H1 (cell line): ENCODE data around the gene GIMAP4. TPM values are rescaled to one million over a fixed set of nuclear protein-coding genes. Genes with fewer than 3 reads are reported as not detected.
A peak's percentile ranks its signal among the peaks of the same experiment; 100 is the strongest.

Experiments used
- CTCF ChIA-PET: fragments of 300-600 bp; sonication (Branson Sonifier 250); formaldehyde crosslinking; loops from one replicate; lab custom pipeline; 2021; ENCODE audit not compliant: partially characterized antibody; lab: Charles Lee
- POLR2A ChIA-PET: fragments of 300-600 bp; sonication (Branson Sonifier 250); formaldehyde crosslinking; loops from one replicate; lab custom pipeline; 2021; ENCODE audit warnings: inconsistent platforms; ENCODE audit not compliant: partially characterized antibody; lab: Charles Lee
- DNase-seq, 2 experiments: peaks; one replicate each; pipeline versions ENCODE4 v3.0.0 to v3.0.0-alpha.2; 2010 to 2022; ENCODE audit warnings: low spot score in 2 of 2, low read depth in 1 of 2, mixed read lengths in 1 of 2
- FAIRE-seq: peaks from 2 replicates; lab custom pipeline; 2011; peaks lifted over from hg19 to GRCh38; lab: Jason Lieb, UNC
- H2AFZ ChIP-seq: 2 replicates; pipeline ENCODE4 v1.8.1; 2012; ENCODE audit warnings: low read length, inconsistent platforms
- H2AK5ac ChIP-seq: 2 replicates; pipeline ENCODE4 v1.6.1; 2013; ENCODE audit warnings: low read depth, low read length
- H2BK120ac ChIP-seq: replicated peaks from 2 replicates; pipeline ENCODE3; 2013; ENCODE audit warnings: low read depth, low read length, inconsistent platforms
- H2BK12ac ChIP-seq: 2 replicates; pipeline ENCODE4 v1.6.1; 2013; ENCODE audit warnings: low read depth, low read length
- H2BK15ac ChIP-seq: 2 replicates; pipeline ENCODE4 v1.6.1; 2013; ENCODE audit warnings: low read length
- H2BK20ac ChIP-seq: 2 replicates; pipeline ENCODE4 v1.6.1; 2013; ENCODE audit warnings: low read length
- H2BK5ac ChIP-seq: 2 replicates; pipeline ENCODE4 v1.6.1; 2013; ENCODE audit warnings: low read depth, low read length
- H3K14ac ChIP-seq: 2 replicates; pipeline ENCODE4 v1.6.1; 2013; ENCODE audit warnings: inconsistent platforms; ENCODE audit not compliant: insufficient read length
- H3K18ac ChIP-seq: 2 replicates; pipeline ENCODE4 v1.6.1; 2013; ENCODE audit warnings: low read length; ENCODE audit errors: extremely low read depth
- H3K23ac ChIP-seq: 2 replicates; pipeline ENCODE4 v1.6.1; 2013; ENCODE audit warnings: inconsistent platforms; ENCODE audit not compliant: insufficient read length
- H3K23me2 ChIP-seq: 2 replicates; pipeline ENCODE4 v1.6.1; 2013; ENCODE audit warnings: low read depth, low read length
- H3K27ac ChIP-seq: 2 replicates; pipeline ENCODE4 v1.6.1; 2011; ENCODE audit warnings: low read depth, low read length, inconsistent platforms
- H3K27me3 ChIP-seq, 4 experiments: replicated peaks in 1 of 4; 1 replicate in 1 of 4; 2 replicates in 3 of 4; pipeline versions ENCODE4 v1.6.1 to v1.8.1; 2011 to 2013; ENCODE audit warnings: low read length in 3 of 4, mild to moderate bottlenecking in 3 of 4, inconsistent platforms in 2 of 4, mixed read lengths in 2 of 4, moderate library complexity in 1 of 4; ENCODE audit not compliant: control insufficient read depth in 3 of 4, insufficient read depth in 3 of 4; ENCODE audit errors: extremely low read depth in 1 of 4
- H3K36me3 ChIP-seq, 4 experiments: 2 replicates each; pipeline versions ENCODE4 v1.6.1 to v1.8.1; 2011 to 2013; ENCODE audit warnings: mild to moderate bottlenecking in 4 of 4, low read length in 3 of 4, moderate library complexity in 2 of 4, control low read depth in 1 of 4, inconsistent platforms in 1 of 4; ENCODE audit not compliant: insufficient read depth in 4 of 4, control insufficient read depth in 2 of 4
- H3K4ac ChIP-seq: replicated peaks from 2 replicates; pipeline ENCODE3; 2013; ENCODE audit warnings: low read length, low read depth, mixed read lengths, inconsistent platforms; ENCODE audit not compliant: insufficient read length
- H3K4me1 ChIP-seq, 4 experiments: replicated peaks in 1 of 4; 1 replicate in 1 of 4; 2 replicates in 3 of 4; pipeline versions ENCODE4 v1.6.1 to v1.8.1; 2011 to 2013; ENCODE audit warnings: low read length in 3 of 4, inconsistent platforms in 2 of 4, mixed read lengths in 1 of 4; ENCODE audit not compliant: insufficient read depth in 4 of 4, control insufficient read depth in 3 of 4
- H3K4me2 ChIP-seq, 2 experiments: 2 replicates each; pipeline versions ENCODE4 v1.6.1 to v1.8.1; 2011 to 2013; ENCODE audit warnings: low read depth in 2 of 2, low read length in 2 of 2, control low read depth in 1 of 2, inconsistent platforms in 1 of 2, mild to moderate bottlenecking in 1 of 2; ENCODE audit not compliant: insufficient read depth in 1 of 2
- H3K4me3 ChIP-seq, 4 experiments: fragments of 200-600, 300-600 bp in 1 of 4; sonication (generic), shearing (Covaris generic), sonication (Bioruptor Twin) in 1 of 4; 2 replicates each; pipeline versions ENCODE4 v1.5.1 to v1.8.1; 2011 to 2016; ENCODE audit warnings: low read length in 4 of 4, low read depth in 3 of 4, control low read depth in 2 of 4, inconsistent platforms in 2 of 4, mild to moderate bottlenecking in 2 of 4, mixed read lengths in 1 of 4, moderate library complexity in 1 of 4; ENCODE audit not compliant: insufficient read depth in 2 of 4; ENCODE audit errors: extremely low read depth in 1 of 4
- H3K56ac ChIP-seq: replicated peaks from 2 replicates; pipeline ENCODE3; 2013; ENCODE audit warnings: low read depth, mild to moderate bottlenecking, mixed read lengths, low read length, inconsistent platforms; ENCODE audit not compliant: insufficient read length
- H3K79me1 ChIP-seq: 2 replicates; pipeline ENCODE4 v1.6.1; 2013; ENCODE audit warnings: low read depth, low read length, control low read depth
- H3K79me2 ChIP-seq, 2 experiments: 2 replicates each; pipeline versions ENCODE4 v1.6.1 to v1.8.1; 2012 to 2013; ENCODE audit warnings: low read length in 2 of 2, mild to moderate bottlenecking in 2 of 2, inconsistent platforms in 1 of 2; ENCODE audit not compliant: insufficient read depth in 2 of 2, control insufficient read depth in 1 of 2
- H3K9ac ChIP-seq, 4 experiments: replicated peaks in 1 of 4; 1 replicate in 1 of 4; 2 replicates in 3 of 4; pipeline versions ENCODE4 v1.6.1 to v1.8.1; 2011 to 2013; ENCODE audit warnings: low read depth in 3 of 4, low read length in 3 of 4, control low read depth in 2 of 4, mild to moderate bottlenecking in 2 of 4, moderate library complexity in 2 of 4, inconsistent platforms in 1 of 4; ENCODE audit errors: extremely low read depth in 1 of 4
- H3K9me3 ChIP-seq, 2 experiments: 2 replicates each; pipeline versions ENCODE4 v1.6.1 to v1.8.1; 2012 to 2013; ENCODE audit warnings: mild to moderate bottlenecking in 2 of 2, moderate library complexity in 2 of 2, control low read depth in 1 of 2, inconsistent platforms in 1 of 2, low read depth in 1 of 2, low read length in 1 of 2, mixed read lengths in 1 of 2; ENCODE audit not compliant: insufficient read depth in 2 of 2
- H4K20me1 ChIP-seq, 2 experiments: replicated peaks in 1 of 2; 2 replicates each; pipeline versions ENCODE3 to v1.8.1; 2011 to 2013; ENCODE audit warnings: inconsistent platforms in 2 of 2, low read length in 2 of 2, mild to moderate bottlenecking in 1 of 2; ENCODE audit not compliant: insufficient read depth in 2 of 2, control insufficient read depth in 1 of 2
- H4K5ac ChIP-seq: 2 replicates; pipeline ENCODE4 v1.6.1; 2013; ENCODE audit warnings: low read length, low read depth, mixed read lengths, inconsistent platforms; ENCODE audit not compliant: insufficient read length
- H4K8ac ChIP-seq: 2 replicates; pipeline ENCODE4 v1.8.0; 2013; ENCODE audit warnings: mild to moderate bottlenecking, moderate library complexity, low read length, inconsistent platforms; ENCODE audit not compliant: insufficient read depth; ENCODE audit errors: extremely low read depth
- H4K91ac ChIP-seq: replicated peaks from 2 replicates; pipeline ENCODE3; 2013; ENCODE audit warnings: low read length, mixed read lengths, inconsistent platforms; ENCODE audit not compliant: insufficient read length
- CEBPB ChIP-seq: IDR thresholded peaks from 2 replicates; pipeline ENCODE4 v1.6.1; 2012; ENCODE audit warnings: low read depth, low read length
- HDAC6 ChIP-seq: IDR thresholded peaks from one replicate; pipeline ENCODE4 v1.7.1; 2012; ENCODE audit warnings: low read depth, mild to moderate bottlenecking, inconsistent platforms, low read length, moderate library complexity
- RBBP5 ChIP-seq: IDR thresholded peaks from 2 replicates; pipeline ENCODE4 v1.7.1; 2012; ENCODE audit warnings: low read depth, mild to moderate bottlenecking, inconsistent platforms, low read length, moderate library complexity, borderline replicate concordance
- SIN3A ChIP-seq, 2 experiments: IDR thresholded peaks in 1 of 2; conservative IDR thresholded peaks in 1 of 2; 2 replicates each; pipeline ENCODE4 v1.6.1; 2011 to 2012; ENCODE audit warnings: low read length in 2 of 2, improper control_type of control experiment in 1 of 2, low read depth in 1 of 2, mild to moderate bottlenecking in 1 of 2
- SP4 ChIP-seq: IDR thresholded peaks from 2 replicates; pipeline ENCODE4 v1.6.1; 2012; ENCODE audit warnings: low read length, inconsistent platforms
- TBP ChIP-seq: IDR thresholded peaks from 2 replicates; pipeline ENCODE4 v1.6.1; 2011; ENCODE audit warnings: low read depth, low read length, improper control_type of control experiment
- WGBS, 2 experiments: shearing (Covaris generic) in 1 of 2; methylation state at CpG; one replicate each; pipeline versions ENCODE4 v1.1.6 to v1.1.7; 2013 to 2015; ENCODE audit warnings: low lambda C conversion rate in 2 of 2, mixed read lengths in 2 of 2, inconsistent platforms in 1 of 2, low coverage in 1 of 2, missing lambda C conversion rate in 1 of 2; ENCODE audit not compliant: insufficient replicate concordance in 2 of 2, insufficient coverage in 1 of 2, insufficient read length in 1 of 2; ENCODE audit errors: extremely low coverage in 1 of 2, missing lambda C conversion rate in 1 of 2; 5-methylcytosine and 5-hydroxymethylcytosine counted together
- polyA plus RNA-seq, 7 experiments: library from polyadenylated mRNA; depleted of rRNA in 3 of 7; stranded (reverse) in 5 of 7; unstranded in 2 of 7; fragments of >200 nt in 5 of 7; fragments of 200-250 nt in 2 of 7; gene quantifications; 1 replicate in 5 of 7; 2 replicates in 1 of 7; 4 replicates in 1 of 7; pipeline versions ENCODE4 v1.2.1 to v1.2.3, GENCODE V29; 2011 to 2013; ENCODE audit warnings: missing spikeins in 2 of 7, mixed read lengths in 2 of 7
- total RNA-seq: library from RNA; stranded (reverse); fragmentation: NEBNext Ultra II Directional; extraction: Animal tissue kit (Norgen Biotek cat#: 25700); gene quantifications from 2 replicates; pipeline ENCODE4 v1.2.1, GENCODE V29; 2021

Gene GIMAP4
- total and polyA plus RNA-seq, 2 of the 8 experiments (the other 6 are each of a cell fraction or from before 2014, with no cell fraction given): 0.20 to 0.22 TPM

DNA sequence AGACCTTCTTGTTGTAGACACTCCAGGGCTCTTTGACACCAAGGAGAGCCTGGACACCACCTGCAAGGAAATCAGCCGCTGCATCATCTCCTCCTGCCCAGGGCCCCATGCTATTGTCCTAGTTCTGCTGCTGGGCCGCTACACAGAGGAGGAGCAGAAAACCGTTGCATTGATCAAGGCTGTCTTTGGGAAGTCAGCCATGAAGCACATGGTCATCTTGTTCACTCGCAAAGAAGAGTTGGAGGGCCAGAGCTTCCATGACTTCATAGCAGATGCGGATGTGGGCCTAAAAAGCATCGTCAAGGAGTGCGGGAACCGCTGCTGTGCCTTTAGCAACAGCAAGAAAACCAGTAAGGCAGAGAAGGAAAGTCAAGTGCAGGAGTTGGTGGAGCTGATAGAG is 47.0 kb upstream of the GIMAP4 start:
- no peaks in the 10 kb centered on the region for H4K20me1 ChIP-seq
- FAIRE-seq (no peak), DNase-seq (no peak)
- no peak overlapping the region for H2AK5ac ChIP-seq
- TF ChIP-seq RBBP5 (no peak), SP4 (no peak), HDAC6 (no peak), CEBPB (no peak), SIN3A (conservative IDR thresholded peaks at IDR 0.05 in 1 of 2, IDR thresholded peaks at IDR 0.05 in 1 of 2; ENCODE audit: low read depth in 1 of 2, low read length in 2 of 2) (no peak), TBP (no peak)
- H3K14ac ChIP-seq: no peak overlapping the region
- H3K23me2 ChIP-seq: no peaks in the 10 kb centered on the region
- peak overlapping the region; percentile 46 for H4K91ac ChIP-seq
- H3K9me3 ChIP-seq: no peaks in the 10 kb centered on the region
- peak overlapping the region; percentile 91 for H3K4ac ChIP-seq
- peaks cover 0 to 4% (median 3%) of the 10 kb centered on the region in 4 experiments; a peak in 2 of 7 replicates for H3K4me1 ChIP-seq
- peak overlapping the region; percentile 19; the same call in 1 of the 2 replicates for H2BK15ac ChIP-seq
- ChIA-PET POLR2A (no interaction called here), CTCF (no interaction called here)
- 83% methylated on average over 8 of the region's 8 CpGs; no CpG with 5 or more reads in 1 of the 2 experiments for WGBS, 2 experiments
- peak overlapping the region; percentile 69 for H2BK120ac ChIP-seq
- no peaks in the 10 kb centered on the region for H3K79me2 ChIP-seq
- peak overlapping the region; percentile 85 for H2AFZ ChIP-seq
- H3K56ac ChIP-seq: no peak overlapping the region
- H2BK12ac ChIP-seq: no peak overlapping the region
- H3K4me2 ChIP-seq: no peak overlapping the region
- H3K18ac ChIP-seq: no peak overlapping the region
- no peaks in the 10 kb centered on the region for H3K79me1 ChIP-seq
- no peak overlapping the region for H2BK5ac ChIP-seq
- no peaks in the 10 kb centered on the region for H3K27me3 ChIP-seq
- H3K36me3 ChIP-seq: no peaks in the 10 kb centered on the region
- H4K5ac ChIP-seq: no peak overlapping the region
- 0 out of 2 replicates have a peak overlapping the region, but pooled peaks have one; percentile 15 for H4K8ac ChIP-seq
- H3K27ac ChIP-seq: no peak overlapping the region
- no peak overlapping the region for H3K23ac ChIP-seq
- no peak overlapping the region for H3K9ac ChIP-seq
- H3K4me3 ChIP-seq: no peak overlapping the region
- H2BK20ac ChIP-seq: no peak overlapping the region
